Activated naive CD8-positive, alpha-beta T cell treated with anti-CD3 and anti-CD28 coated beads, Interleukin-2, amount 50 U/mL, for 16 hours (primary cell): Measurements from ENCODE around the gene LRP1B.

Experiments
- DNase-seq: peaks from one replicate; pipeline ENCODE4 v3.0.0-alpha.2; 2020; ENCODE audit warnings: low read depth, low spot score

LRP1B gene

DNA sequence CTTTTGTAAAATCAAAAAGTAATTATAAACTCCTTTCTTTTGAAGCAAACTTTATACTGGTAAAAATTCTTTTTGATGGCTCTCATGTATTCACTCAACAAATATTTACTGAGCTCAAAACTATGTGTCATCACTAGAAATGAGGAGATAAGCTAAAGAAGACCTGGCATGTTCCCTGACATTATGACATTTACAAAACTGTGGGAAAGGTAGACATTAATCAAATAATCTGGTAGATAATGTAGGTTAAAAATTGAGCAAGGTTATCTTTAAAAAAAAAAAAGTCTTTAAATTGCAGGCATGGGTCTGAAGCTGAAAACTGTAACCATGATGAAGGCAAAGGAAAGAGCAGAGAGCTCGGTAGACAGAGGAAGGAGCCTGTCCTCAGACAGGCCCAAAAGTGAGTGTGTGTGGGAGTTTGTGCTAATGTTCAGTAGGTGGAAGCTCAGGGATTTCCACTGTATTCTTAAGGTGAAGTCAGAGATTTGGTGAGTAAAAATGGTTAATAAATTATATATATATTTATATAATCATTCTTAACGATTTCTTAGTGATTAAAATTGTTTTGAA, 612.9 kb downstream of the LRP1B start:
- no peak for DNase-seq

DNA sequence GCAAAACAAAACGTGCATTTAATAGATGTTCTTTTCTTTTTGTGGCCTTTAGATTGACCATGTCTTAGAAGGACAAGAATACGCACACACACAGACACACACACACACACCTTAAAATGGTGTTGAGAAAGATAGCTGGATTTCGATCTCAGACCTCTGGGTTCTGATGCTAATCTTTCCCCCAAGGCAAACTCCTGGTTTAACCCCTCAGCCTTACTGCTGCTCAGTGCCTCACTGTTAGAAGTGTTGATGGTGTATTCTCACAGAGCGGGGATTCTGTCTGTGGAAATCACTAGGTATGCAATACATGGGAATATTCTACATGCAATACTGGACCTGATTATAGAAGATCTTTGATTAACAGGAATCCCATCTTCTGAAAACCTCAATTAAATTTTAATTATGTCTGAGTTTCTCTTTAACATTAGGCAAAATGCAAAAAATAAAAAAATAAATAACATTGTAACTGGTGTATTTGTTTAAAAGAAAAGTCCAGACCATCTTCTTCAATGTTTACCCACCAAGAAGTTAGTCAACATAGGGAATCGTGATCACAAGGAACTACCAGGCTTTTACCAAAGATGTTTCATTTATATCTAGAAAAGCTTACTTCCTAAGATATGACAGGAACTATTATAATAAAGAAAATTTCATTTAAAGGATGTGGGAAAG, 613.5 kb downstream of the LRP1B start:
- DNase-seq = no peak

DNA sequence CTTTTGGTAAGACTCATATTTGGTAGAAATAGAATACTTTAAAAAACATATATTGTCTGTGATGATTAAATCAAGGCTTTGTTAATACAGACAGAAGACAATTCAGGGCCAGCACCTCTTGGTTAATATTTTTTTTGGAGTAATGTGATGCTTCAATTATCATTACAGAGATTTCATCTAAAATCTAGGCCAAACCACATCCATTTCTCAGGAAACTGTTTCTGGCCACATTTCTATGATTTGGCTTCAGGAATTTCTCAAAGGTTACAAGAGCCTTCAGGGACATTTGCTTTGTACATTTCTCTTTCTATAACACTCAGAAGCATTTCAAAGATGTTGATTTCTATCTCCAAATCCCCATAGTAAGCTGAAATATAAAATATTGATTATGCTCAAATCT, 614.9 kb downstream of the LRP1B start:
- DNase-seq = no peak

DNA sequence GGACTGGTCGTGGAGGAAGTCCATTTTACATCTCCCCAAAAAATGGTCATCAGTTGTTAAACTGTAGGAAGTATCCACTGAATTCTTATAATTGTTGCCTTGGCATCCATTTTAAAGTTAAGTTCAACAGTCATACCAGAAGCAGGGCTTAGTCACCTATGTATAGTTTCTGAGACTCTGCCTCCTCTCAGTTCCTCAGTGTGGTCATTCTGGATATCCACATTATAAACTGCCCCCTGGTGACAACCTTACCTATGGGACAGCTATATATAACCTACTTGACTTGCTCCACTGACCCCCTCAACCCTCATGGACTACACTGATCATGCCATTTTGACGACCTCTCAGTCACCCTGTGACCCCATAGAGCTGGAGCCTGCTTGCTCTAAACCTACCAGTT, 617.0 kb downstream of the LRP1B start:
- DNase-seq = no peak

- DNase-seq = no peak
These were observed 621.8 kb downstream of the LRP1B start for GRCh38 chr2:141508806-141509595.

- DNase-seq = no peak
These were observed 622.6 kb downstream of the LRP1B start for GRCh38 chr2:141508086-141508752.

- DNase-seq = no peak
These were observed 624.7 kb downstream of the LRP1B start for GRCh38 chr2:141506135-141506534.

DNA sequence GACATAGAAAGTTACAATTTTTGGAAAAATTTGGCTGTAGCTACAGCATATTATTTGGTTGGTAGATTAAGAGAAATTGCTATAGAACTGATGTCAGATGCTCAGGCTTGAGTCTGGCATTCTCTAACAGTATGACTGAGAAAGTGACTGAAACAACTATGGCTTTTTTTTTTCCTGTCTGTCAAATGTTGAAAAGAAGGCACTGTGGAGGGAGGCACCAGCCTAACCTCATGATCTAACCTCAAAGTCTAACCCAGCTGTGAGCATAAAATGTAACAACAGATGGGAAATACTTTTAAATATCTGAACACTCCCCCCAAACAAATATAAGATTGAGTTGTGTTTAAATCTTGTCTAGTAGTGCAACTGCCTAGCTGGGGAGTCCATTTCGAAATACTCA, 629.1 kb downstream of the LRP1B start:
- no peak for DNase-seq

DNA sequence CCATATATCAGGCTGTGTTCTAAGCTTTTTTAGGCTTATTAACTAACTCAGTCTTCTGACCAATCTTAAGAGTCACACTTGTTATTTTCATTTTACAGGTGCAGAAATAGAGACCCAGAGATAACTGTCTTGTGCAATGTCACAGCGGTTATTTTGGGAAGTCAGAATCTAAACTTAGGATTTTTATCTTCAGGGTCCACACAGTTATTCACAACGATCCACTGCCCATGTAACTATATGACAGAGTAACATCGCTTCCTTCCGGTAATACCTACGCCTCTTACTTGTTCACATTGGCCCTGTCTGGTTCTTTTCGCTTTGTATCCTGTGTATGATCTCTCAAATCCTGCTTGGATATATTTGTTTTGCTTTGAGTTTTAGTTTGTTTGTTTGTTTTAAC, 631.7 kb downstream of the LRP1B start:
- DNase-seq = no peak

GRCh38 chr2:141498561-141498960, 632.3 kb downstream of the LRP1B start:
- no peak for DNase-seq

GRCh38 chr2:141497272-141497671, 633.5 kb downstream of the LRP1B start:
- no peak for DNase-seq

DNA sequence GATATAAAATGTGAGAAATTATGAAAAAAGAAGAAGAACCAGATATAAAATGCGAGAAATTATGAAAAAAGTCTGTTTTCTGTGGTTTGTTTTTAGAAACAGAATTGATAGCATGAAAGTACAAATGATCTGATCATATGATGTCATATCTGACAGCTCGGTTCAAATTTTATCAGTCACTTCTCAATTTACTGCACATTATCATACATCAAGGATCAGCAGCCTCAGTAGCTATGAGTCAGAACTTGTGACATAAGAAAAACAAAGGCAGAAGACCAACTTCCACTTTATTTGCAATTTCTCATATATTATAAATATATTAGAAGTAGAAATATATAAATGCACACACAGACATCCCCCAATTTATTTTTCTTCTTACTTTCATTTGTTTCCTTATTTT, 634.0 kb downstream of the LRP1B start:
- no peak for DNase-seq

DNA sequence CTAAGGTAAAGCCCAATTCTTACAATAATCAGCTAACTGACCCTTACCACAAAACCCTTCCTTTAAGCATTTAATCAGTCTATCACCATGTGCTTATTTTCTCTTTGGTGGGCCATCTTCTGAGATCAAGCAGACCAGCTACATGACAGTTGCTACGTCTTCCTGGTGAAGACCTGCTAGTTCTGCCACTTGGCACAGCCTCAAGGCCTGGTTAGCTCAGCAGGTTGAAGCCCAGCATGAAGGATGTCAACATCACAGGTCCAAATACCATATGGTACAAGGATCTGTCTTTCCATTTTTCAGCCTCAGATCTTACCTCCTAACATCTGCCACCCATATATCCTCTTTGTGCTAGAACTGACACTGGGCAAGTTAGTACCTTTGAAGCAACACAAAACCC, 636.9 kb downstream of the LRP1B start:
- no peak for DNase-seq

GRCh38 chr2:141492816-141493215, 638.0 kb downstream of the LRP1B start:
- no peak for DNase-seq

DNA sequence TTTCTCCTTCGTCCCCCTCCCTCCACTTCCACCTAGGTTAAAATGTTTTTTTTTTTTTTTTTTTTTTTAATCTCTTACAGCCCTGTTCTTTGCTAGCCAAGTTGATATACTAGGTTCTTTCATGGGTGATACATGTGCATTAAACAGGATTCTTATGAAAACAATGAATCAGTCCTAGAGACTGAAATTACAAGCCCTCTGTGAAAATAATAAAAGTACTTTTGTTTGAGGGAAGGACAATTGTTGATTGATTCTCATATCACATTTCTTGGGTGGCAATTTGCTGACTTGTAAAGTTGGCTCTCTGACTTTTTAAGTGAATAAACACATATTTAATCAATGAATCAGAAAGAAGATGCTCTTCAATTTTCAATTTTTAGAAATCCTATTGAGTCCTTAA, 639.9 kb downstream of the LRP1B start:
- DNase-seq = no peak

GRCh38 chr2:141482697-141483096, 648.1 kb downstream of the LRP1B start:
- DNase-seq = no peak

- DNase-seq = no peak
These were observed 655.0 kb downstream of the LRP1B start for GRCh38 chr2:141475801-141476200.

DNA sequence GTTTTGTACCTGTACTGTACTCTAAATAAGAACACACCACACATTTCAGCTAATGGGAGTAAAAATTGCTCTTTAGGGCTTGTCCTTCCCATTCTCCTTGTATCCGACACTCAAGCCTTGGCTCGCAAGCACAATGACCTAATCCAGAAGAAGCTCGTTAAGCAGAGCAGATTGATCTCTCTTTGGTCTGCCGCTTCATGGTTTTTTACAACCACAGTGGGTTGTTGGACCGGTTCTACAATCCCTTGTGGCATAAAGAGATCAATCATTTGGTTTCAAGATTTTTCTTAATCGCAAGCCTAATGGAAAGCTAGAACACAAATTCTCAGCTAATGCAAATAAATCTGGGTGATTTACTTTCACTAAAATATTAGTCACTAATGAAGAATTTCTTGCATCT, 662.1 kb downstream of the LRP1B start:
- DNase-seq = no peak

GRCh38 chr2:141467331-141467730, 663.5 kb downstream of the LRP1B start:
- no peak for DNase-seq

GRCh38 chr2:141464995-141465394, 665.8 kb downstream of the LRP1B start:
- DNase-seq = no peak

GRCh38 chr2:141458351-141458750, 672.5 kb downstream of the LRP1B start:
- no peak for DNase-seq

GRCh38 chr2:141455877-141456276, 674.9 kb downstream of the LRP1B start:
- DNase-seq = no peak
